Upper lobe of left lung (tissue), 4 donors: ENCODE measurements around the gene GPR180.

Experiments used
- CTCF ChIP-seq, 6 experiments: fragments of 450-650 bp in 4 of 6; fragments of 200-600 bp in 2 of 6; sonication (generic) in 2 of 6; IDR thresholded peaks; one replicate each; pipeline ENCODE4 v1.5.1; 2016 to 2019; ENCODE audit warnings: antibody characterized with exemption in 6 of 6
- POLR2A ChIP-seq, 4 donors: fragments of 450-650 bp; IDR thresholded peaks; one replicate each; pipeline ENCODE4 v1.5.1; 2016 to 2017; ENCODE audit warnings: antibody characterized with exemption in 4 of 4, mild to moderate bottlenecking in 2 of 4
- POLR2AphosphoS5 ChIP-seq, 2 donors: sonication (generic); formaldehyde crosslinking; IDR thresholded peaks; one replicate each; pipeline ENCODE4 v1.5.1; 2017; ENCODE audit warnings: antibody characterized with exemption in 2 of 2

DNA sequence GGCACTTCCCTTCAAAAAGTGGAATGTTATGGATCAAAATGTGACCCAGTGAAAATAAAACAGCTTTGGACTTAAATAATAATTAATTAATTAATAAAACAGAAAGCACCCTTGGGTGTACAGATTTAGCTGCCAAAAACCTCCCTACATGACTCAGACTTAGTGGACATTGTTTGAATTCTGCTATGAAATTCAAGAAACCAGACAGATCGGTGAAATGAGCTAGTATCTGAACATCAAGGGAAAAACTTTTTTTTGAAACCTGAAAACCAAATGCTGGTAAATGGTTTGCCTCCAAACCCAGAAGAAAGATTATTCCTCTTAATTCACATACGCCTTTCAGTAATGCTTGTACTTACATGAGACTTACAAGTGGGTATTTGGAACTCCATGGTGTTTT lies 77.2 kb downstream of the GPR180 start:
- TF ChIP-seq CTCF (IDR thresholded peaks at IDR 0.05): no peak
- TF ChIP-seq POLR2AphosphoS5 (IDR thresholded peaks at IDR 0.05): no peak
- no peak for TF ChIP-seq POLR2A (IDR thresholded peaks at IDR 0.05)
